K562 (cell line): ENCODE data around the gene RNF224. TPM values are rescaled to one million over a fixed set of nuclear protein-coding genes. Genes with fewer than 3 reads are reported as not detected.

Experiments used
- AFF1 ChIP-seq, 2 experiments: fragments of 450-650 bp; IDR thresholded peaks; 2 replicates each; pipeline ENCODE4 v1.6.1; 2018; ENCODE audit warnings: mild to moderate bottlenecking in 2 of 2, low read depth in 1 of 2; ENCODE audit not compliant: partially characterized antibody in 2 of 2
- ATF1 ChIP-seq, 2 experiments: fragments of 450-650 bp in 1 of 2; IDR thresholded peaks; 2 replicates each; pipeline ENCODE4 v1.6.1; 2016; ENCODE audit warnings: missing compliant biosample characterization in 1 of 2, missing genetic modification characterization in 1 of 2
- ATF4 ChIP-seq: fragments of 450-650 bp; formaldehyde crosslinking; IDR thresholded peaks from 2 replicates; pipeline ENCODE4 v1.4.0; 2022; ENCODE audit warnings: mild to moderate bottlenecking, moderate library complexity
- E4F1 ChIP-seq: fragments of 250-450 bp; sonication (Bioruptor Pico); IDR thresholded peaks from 2 replicates; pipeline ENCODE4 v1.5.0; 2021; ENCODE audit warnings: mild to moderate bottlenecking, borderline replicate concordance
- HMGN3 ChIP-seq: IDR thresholded peaks from 2 replicates; pipeline ENCODE4 v1.6.1; 2011; ENCODE audit warnings: borderline replicate concordance, low read depth, mild to moderate bottlenecking, mixed read lengths, low read length; ENCODE audit not compliant: insufficient read length; ENCODE audit errors: extremely low read depth
- ILF3 ChIP-seq: fragments of 450-650 bp; IDR thresholded peaks from 2 replicates; pipeline ENCODE4 v1.6.1; 2018; ENCODE audit warnings: antibody characterized with exemption, mild to moderate bottlenecking, moderate library complexity, borderline replicate concordance
- SMC3 ChIP-seq: conservative IDR thresholded peaks from 2 replicates; pipeline ENCODE4 v1.6.1; 2011; ENCODE audit warnings: low read depth, low read length, improper control_type of control experiment; ENCODE audit not compliant: insufficient read depth
- STAT5B ChIP-seq: fragments of 250-450 bp; sonication (Bioruptor Pico); IDR thresholded peaks from 2 replicates; pipeline ENCODE4 v1.8.0; 2021; ENCODE audit warnings: mild to moderate bottlenecking, inconsistent platforms
- ZNF282 ChIP-seq: sonication (generic); formaldehyde crosslinking; IDR thresholded peaks from 2 replicates; pipeline ENCODE4 v1.8.1; 2023; ENCODE audit warnings: missing genetic modification reagents
- ZNF695 ChIP-seq: fragments of 450-650 bp; formaldehyde crosslinking; IDR thresholded peaks from 2 replicates; pipeline ENCODE4 v1.4.0; 2020; ENCODE audit warnings: mild to moderate bottlenecking, moderate library complexity
- ZNF764 ChIP-seq: fragments of 250-450 bp; sonication (Bioruptor Pico); IDR thresholded peaks from 2 replicates; pipeline ENCODE4 v1.4.0; 2020; ENCODE audit warnings: low read depth, mild to moderate bottlenecking, moderate library complexity
- polyA plus RNA-seq, 8 experiments: library from polyadenylated mRNA; depleted of rRNA in 4 of 8; stranded (reverse) in 5 of 8; unstranded in 3 of 8; fragments of >200 nt; fragmentation: Nextera tagmentation in 2 of 8; fragmentation: Illumina TruSeq in 1 of 8; extraction: Ambion mirVana in 2 of 8; extraction: Trizol in 1 of 8; gene quantifications; 2 replicates each; pipeline versions ENCODE4 v1.2.1 to v1.2.3, GENCODE V29; 2011 to 2014; ENCODE audit warnings: inconsistent platforms in 1 of 8, missing spikeins in 1 of 8
- total RNA-seq, 7 experiments: library from RNA; depleted of rRNA in 6 of 7; stranded (reverse); fragments of >200 nt in 6 of 7; fragmentation: Illumina TruSeq in 2 of 7; extraction: Trizol in 2 of 7; gene quantifications; 2 replicates each; pipeline versions ENCODE4 v1.2.1 to v1.2.3, GENCODE V29; 2011 to 2021; ENCODE audit warnings: low replicate concordance in 1 of 7

Gene RNF224
- total and polyA plus RNA-seq, 9 of the 15 experiments (the other 6 are each of a cell fraction or from before 2014, with no cell fraction given), result not detected

GRCh38 chr9:137227054-137227852 is at the start of gene RNF224 (continued):
- TF ChIP-seq ATF4 (CRISPR knock-in tag) (peak; percentile 26; the same call in 1 of the 2 replicates), HMGN3 (peak; percentile 60), E4F1 (no peak), ZNF764 (CRISPR knock-in tag) (no peak), ZNF282 (CRISPR knock-in tag) (no peak), SMC3 (peak; percentile 97), ATF1 (CRISPR knock-in tag; IDR thresholded peaks at IDR 0.05) (no peak), ATF1 (tag; IDR thresholded peaks at IDR 0.05) (peak; percentile 27; the same call in 1 of the 2 replicates), STAT5B (CRISPR knock-in tag) (no peak), AFF1 (IDR thresholded peaks at IDR 0.05; ENCODE audit: low read depth in 1 of 2, partially characterized antibody in 2 of 2) (peak in 1 of 2 experiments; percentile 90), ZNF695 (CRISPR knock-in tag) (no peak), ILF3 (no peak)
